HG03457 (cell line): ENCODE measurements around the gene NT5C3B.
"Not testable (repeated sequence)": the region's sequence is repeated elsewhere in the genome, so short reads cannot be mapped to it uniquely, and the experiment has no call there.

Experiments used
- ATAC-seq: cut with Tn5 transposase; IDR thresholded peaks from one replicate; pipeline ENCODE4 v1.9.1; 2021; ENCODE audit warnings: moderate number of reproducible peaks; ENCODE audit not compliant: unreplicated experiment

The NT5C3B gene

GRCh38 chr17:41840781-41841180 lies 4.7 kb upstream of the NT5C3B start:
- not testable (repeated sequence) for ATAC-seq

DNA sequence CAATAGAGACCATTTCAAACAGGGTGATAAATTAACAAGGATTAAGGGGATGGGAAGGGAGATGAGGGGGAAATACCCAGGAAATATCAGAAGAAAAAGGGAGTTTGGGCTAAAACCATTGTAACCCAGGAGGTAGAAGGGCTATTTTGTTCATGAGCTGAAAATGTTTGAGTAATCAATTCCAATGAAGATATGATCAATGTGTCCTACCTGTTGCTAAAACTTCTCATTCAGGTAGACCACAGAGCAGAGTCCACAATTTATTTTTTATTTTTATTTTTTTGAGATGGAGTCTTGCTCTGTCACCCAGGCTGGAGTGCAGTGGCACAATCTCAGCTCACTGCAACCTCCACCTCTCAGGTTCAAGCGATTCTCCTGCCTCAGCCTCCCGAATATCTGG lies 3.4 kb upstream of the NT5C3B start:
- not testable (repeated sequence) for ATAC-seq

GRCh38 chr17:41837761-41838538 lies 1.9 kb upstream of the NT5C3B start, which contains the start of gene KLHL10:
TSS of gene KLHL10 (plus strand) at chr17:41837825. CDS start at chr17:41837933, 108 bp downstream.
- ATAC-seq, result no peak

DNA sequence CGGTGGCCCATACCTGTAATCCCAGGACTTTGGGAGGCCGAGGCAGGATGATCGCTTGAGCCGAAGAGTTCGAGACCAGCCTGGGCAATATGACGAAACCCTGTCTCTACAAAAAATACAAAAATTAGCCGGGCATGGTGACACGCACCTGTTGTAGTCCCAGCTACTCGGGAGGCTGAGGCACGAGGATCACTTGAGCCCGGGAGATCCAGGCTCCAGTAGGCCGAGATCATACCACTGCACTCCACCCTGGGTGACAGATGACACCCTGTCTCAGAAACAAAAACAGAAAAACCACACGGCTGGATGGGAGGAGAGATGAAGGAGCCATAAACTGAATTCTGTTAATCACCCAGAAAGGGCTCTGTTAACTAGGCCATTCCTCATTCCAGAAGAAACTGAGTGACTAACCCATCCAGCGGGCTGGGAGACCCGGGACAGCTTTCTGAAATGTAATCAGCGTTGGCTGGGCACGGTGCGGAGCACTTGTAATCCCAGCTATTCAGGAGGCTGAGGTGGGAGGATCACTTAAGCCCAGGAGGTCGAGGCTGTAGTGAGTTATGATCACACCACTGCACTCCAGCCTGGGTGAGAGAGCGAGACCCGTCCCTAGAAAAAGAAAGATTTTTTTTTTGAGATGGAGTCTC lies 641 bp upstream of the NT5C3B start:
- no peak for ATAC-seq

DNA sequence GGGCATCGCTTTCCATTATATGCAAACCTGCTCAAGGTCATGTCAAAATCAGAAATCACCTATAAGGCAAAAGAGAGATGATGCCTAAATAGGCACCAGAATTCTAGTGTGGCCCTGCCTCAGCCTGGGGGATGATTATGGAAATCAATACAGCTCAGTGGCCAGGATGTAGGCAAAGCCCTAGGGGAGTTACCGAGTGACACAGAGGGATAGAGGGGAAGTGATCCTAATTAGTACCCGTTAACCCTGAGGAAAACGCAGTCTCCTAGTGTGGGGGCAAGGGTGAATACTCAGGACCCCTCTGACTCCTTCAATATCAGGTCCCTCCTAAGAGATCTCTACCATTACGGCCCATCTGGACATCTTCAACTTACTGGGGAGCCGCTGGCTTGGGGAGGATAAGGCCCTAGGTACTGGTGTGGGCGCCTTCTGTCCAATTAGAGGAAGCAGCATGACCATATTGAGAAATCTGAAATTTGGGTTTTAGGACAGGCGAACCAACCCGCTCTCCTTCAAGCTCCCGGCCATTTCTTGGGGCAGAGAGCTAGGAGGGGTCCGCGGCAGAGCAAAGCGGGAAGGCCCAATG lies 725 bp downstream of the NT5C3B start:
- ATAC-seq, result no peak

DNA sequence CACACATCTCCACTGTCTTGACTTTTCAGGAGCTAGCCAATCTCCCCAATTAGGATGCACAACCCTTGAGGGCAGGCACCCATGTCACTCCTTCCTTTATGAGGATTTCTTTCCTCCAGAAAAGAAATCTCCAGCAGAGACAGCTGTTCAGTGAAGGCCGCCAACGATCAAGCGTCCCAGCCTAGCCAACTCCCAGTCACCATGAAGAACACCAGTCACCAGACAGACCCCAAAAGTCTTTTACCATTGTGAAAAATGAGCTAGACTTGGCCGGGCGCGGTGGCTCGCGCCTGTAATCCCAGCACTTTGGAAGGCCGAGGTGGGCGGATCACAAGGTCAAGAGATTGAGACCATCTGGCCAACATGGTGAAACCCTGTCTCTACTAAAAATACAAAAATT lies 6.1 kb downstream of the NT5C3B start:
- ATAC-seq, result not testable (repeated sequence)

DNA sequence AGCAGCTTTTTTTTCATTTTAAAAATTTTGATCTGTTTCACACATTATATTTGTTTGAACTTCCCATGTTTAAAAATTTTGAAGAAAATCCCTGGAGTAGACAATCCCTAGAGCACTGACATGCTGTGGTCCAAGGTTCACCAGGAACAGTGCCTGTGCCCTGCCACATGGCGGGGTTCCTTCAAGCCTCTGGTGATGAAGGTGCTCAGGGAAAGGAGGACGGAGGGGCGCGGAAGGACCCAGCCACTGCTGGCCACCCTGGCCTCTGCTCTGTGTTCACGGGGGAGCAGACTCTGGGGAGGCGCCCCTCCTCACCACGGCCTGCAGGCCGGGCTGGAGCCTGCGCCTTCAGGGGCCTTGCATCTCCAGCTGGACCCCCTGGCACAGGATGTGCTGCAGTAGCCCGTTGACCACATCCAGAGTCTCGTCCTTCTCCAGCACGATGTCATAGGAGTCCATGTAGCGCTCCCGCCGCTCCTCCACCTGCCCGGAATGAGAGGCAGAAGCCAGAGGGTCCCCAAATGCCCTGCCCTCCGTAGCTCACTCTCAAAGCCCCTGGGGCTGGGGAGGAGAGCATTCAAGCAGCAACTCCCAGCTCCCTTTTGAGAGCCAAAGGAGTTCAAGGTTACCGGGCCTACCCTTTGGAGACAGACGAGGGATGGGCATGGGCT lies 10.7 kb downstream of the NT5C3B start:
- ATAC-seq, result no peak

DNA sequence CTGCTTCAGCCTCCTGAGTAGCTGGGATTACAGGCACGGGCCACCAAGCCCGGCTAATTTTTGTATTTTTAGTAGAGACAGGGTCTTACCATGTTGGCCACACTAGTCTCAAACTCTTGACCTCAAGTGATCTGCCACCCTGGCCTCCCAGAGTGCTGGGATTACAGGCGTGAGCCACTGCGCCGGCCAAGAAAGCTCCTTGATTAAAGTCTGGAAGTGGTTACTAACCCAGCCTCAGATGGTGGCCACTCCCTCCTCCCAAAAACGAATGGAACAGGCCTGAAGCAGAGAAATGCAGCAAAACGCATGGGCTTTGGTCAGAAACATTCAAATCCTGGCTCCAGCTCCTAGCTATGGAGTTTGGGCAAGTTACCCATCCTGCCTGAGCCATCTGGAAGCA lies 11.9 kb downstream of the NT5C3B start:
- no peak for ATAC-seq

- ATAC-seq, result no peak
Measured at GRCh38 chr17:41823580-41823979, 12.5 kb downstream of the NT5C3B start.

- no peak for ATAC-seq
Measured at GRCh38 chr17:41823141-41823524, 12.9 kb downstream of the NT5C3B start.

- no peak for ATAC-seq
Measured at GRCh38 chr17:41822216-41823140, 13.6 kb downstream of the NT5C3B start.

DNA sequence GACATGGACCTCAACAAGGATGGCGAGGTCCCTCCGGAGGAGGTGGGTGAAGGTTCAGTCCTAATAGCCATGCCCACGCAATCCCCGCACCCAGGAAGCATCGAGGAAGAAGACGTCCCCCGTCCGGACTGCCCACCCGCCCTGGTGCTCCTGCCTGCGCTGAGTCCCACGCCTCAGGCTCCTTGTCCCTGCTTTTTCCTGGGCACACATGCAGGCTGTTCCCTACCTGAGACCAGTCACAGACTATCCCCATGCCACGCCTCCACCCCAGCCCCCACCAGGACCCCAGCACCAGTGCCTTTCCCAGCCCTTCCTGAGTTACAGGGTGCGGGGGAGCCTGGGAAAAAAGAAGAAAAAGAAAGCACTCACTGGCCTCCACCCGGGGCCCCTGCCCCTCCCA lies 14.3 kb downstream of the NT5C3B start:
- ATAC-seq, result no peak

DNA sequence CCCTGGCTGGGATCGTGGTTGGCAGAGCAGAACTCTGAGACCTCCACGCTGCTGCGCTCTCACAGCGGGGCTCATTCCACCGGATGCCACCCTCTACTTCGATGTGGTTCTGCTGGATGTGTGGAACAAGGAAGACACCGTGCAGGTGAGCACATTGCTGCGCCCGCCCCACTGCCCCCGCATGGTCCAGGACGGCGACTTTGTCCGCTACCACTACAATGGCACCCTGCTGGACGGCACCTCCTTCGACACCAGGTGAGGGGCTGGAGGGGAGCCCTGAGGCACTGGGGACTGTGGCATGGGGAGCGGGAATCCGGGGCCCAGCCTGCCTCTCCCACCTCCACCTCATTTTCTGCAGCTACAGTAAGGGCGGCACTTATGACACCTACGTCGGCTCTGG lies 18.0 kb downstream of the NT5C3B start:
- no peak for ATAC-seq

- ATAC-seq, result no peak
Measured at GRCh38 chr17:41816637-41817320, 19.3 kb downstream of the NT5C3B start.

- ATAC-seq, result no peak
Measured at GRCh38 chr17:41814195-41814594, 21.8 kb downstream of the NT5C3B start.

- ATAC-seq, result no peak
Measured at GRCh38 chr17:41813699-41814124, 22.3 kb downstream of the NT5C3B start.

GRCh38 chr17:41813152-41813680 lies 22.8 kb downstream of the NT5C3B start:
- no peak for ATAC-seq

DNA sequence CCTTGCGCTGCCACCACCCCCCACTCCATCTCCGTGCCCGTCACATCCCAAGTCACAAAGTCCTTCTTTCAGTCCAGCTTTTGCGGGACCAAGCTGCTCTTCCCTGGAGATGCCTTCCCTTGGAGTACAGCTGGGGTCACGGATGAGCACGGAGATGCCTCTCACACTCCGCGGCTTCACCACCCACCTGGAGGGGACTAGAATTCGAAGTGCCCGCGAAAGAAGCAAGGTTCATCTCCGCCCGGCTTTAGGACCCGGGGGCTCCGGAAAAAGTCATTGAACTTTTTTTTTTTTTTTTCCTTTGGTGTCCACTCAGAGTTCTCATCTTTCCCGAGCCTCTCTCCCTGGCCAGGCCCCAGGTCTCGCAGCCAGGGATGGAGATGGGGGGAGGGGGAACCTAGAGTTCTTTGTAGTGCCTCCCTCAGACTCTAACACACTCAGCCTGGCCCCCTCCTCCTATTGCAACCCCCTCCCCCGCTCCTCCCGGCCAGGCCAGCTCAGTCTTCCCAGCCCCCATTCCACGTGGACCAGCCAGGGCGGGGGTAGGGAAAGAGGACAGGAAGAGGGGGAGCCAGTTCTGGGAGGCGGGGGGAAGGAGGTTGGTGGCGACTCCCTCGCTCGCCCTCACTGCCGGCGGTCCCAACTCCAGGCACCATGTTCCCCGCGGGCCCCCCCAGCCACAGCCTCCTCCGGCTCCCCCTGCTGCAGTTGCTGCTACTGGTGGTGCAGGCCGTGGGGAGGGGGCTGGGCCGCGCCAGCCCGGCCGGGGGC lies 23.5 kb downstream of the NT5C3B start, which contains the start of gene FKBP10:
Gene FKBP10, plus strand, starts transcription at position 624 of the 771 bp plus-strand sequence. Its CDS starts 31 bp downstream, at position 655.
- ATAC-seq, result no peak
